Measurements from ENCODE around the gene MMS19.
A peak's percentile ranks its signal among the peaks of the same experiment; 100 is the strongest.

MMS19 gene

DNA sequence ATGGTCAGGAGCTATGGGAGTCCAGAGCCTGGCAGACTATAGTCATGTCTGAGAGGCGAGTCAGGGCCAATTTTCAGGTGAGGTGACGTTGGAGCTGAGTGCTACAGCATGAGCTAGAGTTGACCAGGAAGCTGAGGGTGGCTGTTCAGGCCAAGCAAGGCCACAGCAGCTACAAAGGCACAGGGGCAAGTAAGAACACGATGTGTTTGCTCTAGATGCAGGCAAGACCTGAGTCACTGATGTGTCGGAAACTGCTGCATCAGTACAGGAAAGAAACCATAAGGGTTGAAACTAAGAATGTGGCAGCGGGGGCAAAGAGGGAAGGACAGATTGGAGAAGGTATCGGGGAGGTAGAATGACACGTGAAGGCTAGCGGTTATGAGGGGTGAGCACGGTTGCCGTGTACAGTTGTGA lies 85.3 kb downstream of the MMS19 start:
- DNase-seq, result peak in 1 of 2 donors; percentile 27

DNA sequence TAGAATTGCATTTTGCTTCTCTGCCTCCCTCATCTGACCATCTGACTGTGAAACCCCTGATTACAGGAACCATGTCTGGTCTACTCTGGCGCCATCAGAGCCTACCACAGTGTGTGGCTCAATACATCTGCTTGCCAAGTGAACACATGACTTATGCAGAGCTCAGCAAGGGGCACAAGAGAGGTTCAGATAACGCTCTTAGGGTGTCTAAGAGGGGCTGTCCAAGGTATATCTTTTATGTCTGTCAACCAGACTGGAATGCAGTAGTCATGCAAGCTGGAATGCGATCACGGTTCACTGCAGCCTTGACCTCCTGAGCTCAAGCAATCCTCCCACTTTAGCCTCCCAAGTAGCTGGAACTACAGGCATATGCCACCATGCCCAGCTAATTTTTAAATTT lies 86.8 kb downstream of the MMS19 start:
- no peak for DNase-seq

DNA sequence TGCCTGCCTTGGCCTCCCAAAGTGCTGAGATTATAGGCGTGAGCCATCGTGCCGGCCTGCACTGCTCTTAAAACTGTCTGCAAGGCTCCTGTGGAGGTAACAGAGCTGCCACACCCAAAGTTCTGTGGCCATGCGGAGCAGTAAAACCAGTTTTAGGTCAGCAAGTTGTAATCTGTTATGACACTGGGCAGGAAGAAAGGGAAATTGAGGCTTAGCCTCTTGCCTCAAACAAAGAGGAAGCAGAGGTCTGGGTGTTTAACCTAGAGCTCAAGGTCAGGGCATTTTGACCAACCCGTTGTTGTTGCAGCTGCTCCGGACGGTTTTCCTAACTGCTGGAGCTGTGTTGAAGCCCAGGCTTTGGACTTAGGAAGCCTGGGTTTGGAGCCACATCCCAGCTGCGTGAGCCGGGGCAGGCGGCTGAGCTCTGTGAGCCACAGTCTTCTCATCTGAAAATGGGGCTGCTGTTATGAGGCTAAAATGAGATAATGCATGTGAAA lies 89.7 kb downstream of the MMS19 start:
- no peak for DNase-seq

Measured in activated CD4-positive, alpha-beta T cell treated with anti-CD3 and anti-CD28 coated beads for 4 hours (primary cell).